Activated CD4-positive, alpha-beta T cell treated with anti-CD3 and anti-CD28 coated beads, Interleukin-2, amount 50 U/mL, for 24 hours (primary cell): ENCODE measurements around the gene POLR1E.
A peak's percentile ranks its signal among the peaks of the same experiment; 100 is the strongest.
"Not testable (repeated sequence)": the region's sequence is repeated elsewhere in the genome, so short reads cannot be mapped to it uniquely, and the experiment has no call there.

Source experiments
- DNase-seq, 2 donors: peaks; one replicate each; pipeline ENCODE4 v3.0.0-alpha.2; 2020; ENCODE audit warnings: low read depth in 1 of 2, low spot score in 1 of 2

Gene POLR1E

GRCh38 chr9:37499297-37499696 is 13.5 kb downstream of the POLR1E start:
- DNase-seq = no peak

GRCh38 chr9:37501957-37502596 is 16.3 kb downstream of the POLR1E start:
- no peak for DNase-seq

- no peak for DNase-seq
Measured at GRCh38 chr9:37503736-37504135, 18.0 kb downstream of the POLR1E start.

GRCh38 chr9:37504605-37505004 is 18.9 kb downstream of the POLR1E start:
- no peak for DNase-seq

GRCh38 chr9:37507566-37508134 is 21.9 kb downstream of the POLR1E start:
- DNase-seq = no peak

- no peak for DNase-seq
Measured at GRCh38 chr9:37508135-37508833, 22.5 kb downstream of the POLR1E start.

- DNase-seq = no peak
Measured at GRCh38 chr9:37508834-37509206, 23.1 kb downstream of the POLR1E start.

- no peak for DNase-seq
Measured at GRCh38 chr9:37509536-37509935, 23.8 kb downstream of the POLR1E start.

GRCh38 chr9:37510053-37510452 is 24.3 kb downstream of the POLR1E start:
- DNase-seq = not testable (repeated sequence)

- no peak for DNase-seq
Measured at GRCh38 chr9:37511016-37512010, 25.6 kb downstream of the POLR1E start.

GRCh38 chr9:37512437-37512836 is 26.7 kb downstream of the POLR1E start:
- DNase-seq = no peak

GRCh38 chr9:37514415-37514814 is 28.7 kb downstream of the POLR1E start:
- DNase-seq = not testable (repeated sequence)

GRCh38 chr9:37514999-37515398 is 29.3 kb downstream of the POLR1E start:
- no peak for DNase-seq

- no peak for DNase-seq
Measured at GRCh38 chr9:37515620-37516258, 30.0 kb downstream of the POLR1E start.

- no peak for DNase-seq
Measured at GRCh38 chr9:37517923-37518322, 32.2 kb downstream of the POLR1E start.

GRCh38 chr9:37520641-37521040 is 34.9 kb downstream of the POLR1E start:
- no peak for DNase-seq

- DNase-seq = no peak
Measured at GRCh38 chr9:37521111-37521510, 35.4 kb downstream of the POLR1E start.

- DNase-seq = no peak
Measured at GRCh38 chr9:37522971-37523370, 37.2 kb downstream of the POLR1E start.

- DNase-seq = no peak
Measured at GRCh38 chr9:37523916-37524315, 38.2 kb downstream of the POLR1E start.

- DNase-seq = peak; percentile 56 to 57
Measured at GRCh38 chr9:37528652-37529471, 43.1 kb downstream of the POLR1E start.
